ENCODE measurements around the gene HOXB7. TPM values are rescaled to one million over a fixed set of nuclear protein-coding genes. Genes with fewer than 3 reads are reported as not detected.
A peak's percentile ranks its signal among the peaks of the same experiment; 100 is the strongest.

Gene HOXB7
- total and polyA plus RNA-seq, 8 donors: 2.4 to 10.5 (median 6.4) TPM

GRCh38 chr17:48647103-48647962 is 36.5 kb upstream of the HOXB7 start:
- H3K27me3 ChIP-seq: peaks cover 72 to 100% of the 10 kb centered on the region in 2 donors
- peaks cover 0 to 14% of the 10 kb centered on the region in 2 donors for H3K4me1 ChIP-seq
- intact Hi-C loops (cut with DNase I): no loop called here
- ATAC-seq (peak; percentile 22), DNase-seq (peak in 1 of 4 donors; percentile 77)
- no peak for TF ChIP-seq CTCF (IDR thresholded peaks at IDR 0.05)
- peak overlapping the region; percentile 13 to 34 for H3K4me3 ChIP-seq
- no peaks in the 10 kb centered on the region for H3K9me3 ChIP-seq
- H3K36me3 ChIP-seq: no peaks in the 10 kb centered on the region
- no peak overlapping the region for H3K27ac ChIP-seq

GRCh38 chr17:48646183-48647102 is 35.6 kb upstream of the HOXB7 start:
- Histone ChIP-seq H3K4me3 (peak overlapping the region in 1 of 2 donors; percentile 34), H3K27ac (no peak overlapping the region), H3K4me1 (peaks cover 0 to 14% of the 10 kb centered on the region in 2 donors), H3K9me3 (no peaks in the 10 kb centered on the region), H3K36me3 (no peaks in the 10 kb centered on the region), H3K27me3 (peaks cover 81 to 100% of the 10 kb centered on the region in 2 donors)
- intact Hi-C loops (cut with DNase I): no loop called here
- no peak for ATAC-seq
- no peak for TF ChIP-seq CTCF (IDR thresholded peaks at IDR 0.05)
- DNase-seq: peak in 1 of 4 donors; percentile 77

GRCh38 chr17:48645639-48646182 is 34.9 kb upstream of the HOXB7 start:
- ATAC-seq: no peak
- Histone ChIP-seq H3K27me3 (peaks cover 88 to 100% of the 10 kb centered on the region in 2 donors), H3K9me3 (no peaks in the 10 kb centered on the region), H3K27ac (no peak overlapping the region), H3K36me3 (no peaks in the 10 kb centered on the region), H3K4me1 (peaks cover 0 to 14% of the 10 kb centered on the region in 2 donors), H3K4me3 (no peak overlapping the region)
- DNase-seq: no peak
- no peak for TF ChIP-seq CTCF (IDR thresholded peaks at IDR 0.05)
- intact Hi-C loops (cut with DNase I): no loop called here

GRCh38 chr17:48644910-48645557 is 34.2 kb upstream of the HOXB7 start:
- peaks cover 94 to 100% of the 10 kb centered on the region in 2 donors for H3K27me3 ChIP-seq
- DNase-seq (no peak), ATAC-seq (no peak)
- no peak overlapping the region for H3K27ac ChIP-seq
- no peaks in the 10 kb centered on the region for H3K9me3 ChIP-seq
- H3K4me1 ChIP-seq: peaks cover 0 to 14% of the 10 kb centered on the region in 2 donors
- H3K4me3 ChIP-seq: no peak overlapping the region
- no peak for TF ChIP-seq CTCF (IDR thresholded peaks at IDR 0.05)
- intact Hi-C loops (cut with DNase I): no loop called here
- no peaks in the 10 kb centered on the region for H3K36me3 ChIP-seq
